Activated naive CD8-positive, alpha-beta T cell (primary cell): ENCODE data around the gene NRDE2.

Experiments used
- H3K27ac Mint-ChIP-seq: one replicate; pipeline ENCODE4 v1.8.0; 2021; ENCODE audit warnings: mixed read lengths
- H3K27me3 Mint-ChIP-seq: one replicate; pipeline ENCODE4 v1.8.0; 2021; ENCODE audit warnings: mixed read lengths
- H3K36me3 Mint-ChIP-seq: one replicate; pipeline ENCODE4 v1.8.0; 2021; ENCODE audit warnings: mixed read lengths
- H3K4me1 Mint-ChIP-seq: one replicate; pipeline ENCODE4 v1.8.0; 2021; ENCODE audit warnings: low read depth, mixed read lengths
- H3K4me3 Mint-ChIP-seq: one replicate; pipeline ENCODE4 v1.8.0; 2021; ENCODE audit warnings: mild to moderate bottlenecking, mixed read lengths
- H3K9me3 Mint-ChIP-seq: one replicate; pipeline ENCODE4 v1.8.0; 2021; ENCODE audit warnings: low read depth, mixed read lengths

NRDE2 gene, protein sequence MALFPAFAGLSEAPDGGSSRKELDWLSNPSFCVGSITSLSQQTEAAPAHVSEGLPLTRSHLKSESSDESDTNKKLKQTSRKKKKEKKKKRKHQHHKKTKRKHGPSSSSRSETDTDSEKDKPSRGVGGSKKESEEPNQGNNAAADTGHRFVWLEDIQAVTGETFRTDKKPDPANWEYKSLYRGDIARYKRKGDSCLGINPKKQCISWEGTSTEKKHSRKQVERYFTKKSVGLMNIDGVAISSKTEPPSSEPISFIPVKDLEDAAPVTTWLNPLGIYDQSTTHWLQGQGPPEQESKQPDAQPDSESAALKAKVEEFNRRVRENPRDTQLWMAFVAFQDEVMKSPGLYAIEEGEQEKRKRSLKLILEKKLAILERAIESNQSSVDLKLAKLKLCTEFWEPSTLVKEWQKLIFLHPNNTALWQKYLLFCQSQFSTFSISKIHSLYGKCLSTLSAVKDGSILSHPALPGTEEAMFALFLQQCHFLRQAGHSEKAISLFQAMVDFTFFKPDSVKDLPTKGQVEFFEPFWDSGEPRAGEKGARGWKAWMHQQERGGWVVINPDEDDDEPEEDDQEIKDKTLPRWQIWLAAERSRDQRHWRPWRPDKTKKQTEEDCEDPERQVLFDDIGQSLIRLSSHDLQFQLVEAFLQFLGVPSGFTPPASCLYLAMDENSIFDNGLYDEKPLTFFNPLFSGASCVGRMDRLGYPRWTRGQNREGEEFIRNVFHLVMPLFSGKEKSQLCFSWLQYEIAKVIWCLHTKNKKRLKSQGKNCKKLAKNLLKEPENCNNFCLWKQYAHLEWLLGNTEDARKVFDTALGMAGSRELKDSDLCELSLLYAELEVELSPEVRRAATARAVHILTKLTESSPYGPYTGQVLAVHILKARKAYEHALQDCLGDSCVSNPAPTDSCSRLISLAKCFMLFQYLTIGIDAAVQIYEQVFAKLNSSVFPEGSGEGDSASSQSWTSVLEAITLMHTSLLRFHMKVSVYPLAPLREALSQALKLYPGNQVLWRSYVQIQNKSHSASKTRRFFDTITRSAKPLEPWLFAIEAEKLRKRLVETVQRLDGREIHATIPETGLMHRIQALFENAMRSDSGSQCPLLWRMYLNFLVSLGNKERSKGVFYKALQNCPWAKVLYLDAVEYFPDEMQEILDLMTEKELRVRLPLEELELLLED

DNA sequence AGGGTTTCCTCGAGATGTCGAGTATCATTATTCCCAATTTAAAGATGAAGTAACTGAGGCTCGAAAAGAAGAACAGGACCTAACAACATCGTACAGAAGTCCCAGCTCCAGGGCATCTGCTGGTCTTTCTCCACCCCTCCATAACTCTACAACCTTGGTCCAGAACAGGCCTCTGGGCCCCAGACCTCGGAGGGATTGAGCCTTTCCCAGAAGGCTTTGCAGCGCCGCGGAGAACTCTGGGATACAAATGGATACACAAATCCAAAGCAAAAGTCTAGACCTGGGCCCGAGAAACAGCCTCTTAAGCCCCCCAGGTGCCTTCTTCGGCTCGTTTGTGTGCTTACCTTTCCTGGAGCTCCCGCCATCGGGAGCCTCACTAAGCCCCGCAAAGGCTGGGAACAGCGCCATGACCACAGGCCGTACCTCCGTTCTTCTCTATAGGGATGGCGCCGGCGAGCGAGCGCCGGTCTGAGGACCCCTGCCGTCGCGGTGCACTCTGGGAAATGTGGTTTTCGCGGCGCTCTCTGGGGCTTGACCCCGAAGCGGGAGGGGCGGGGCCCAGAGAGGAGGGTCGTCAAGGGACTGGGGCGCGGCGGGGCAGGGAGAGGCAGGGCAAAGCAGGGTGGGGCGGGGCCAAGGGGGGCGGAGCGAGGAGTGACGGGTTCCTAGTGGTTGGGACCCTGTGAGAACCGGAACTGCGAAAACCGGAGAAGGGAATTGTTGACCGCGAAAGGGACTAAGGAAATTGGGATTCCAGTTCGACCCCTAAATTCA, at the start of gene NRDE2:
TSS of gene NRDE2 (minus strand) at position 445 of the 774 bp plus-strand sequence. CDS start at position 408, 37 bp downstream.
- Mint-ChIP-seq H3K4me1 (peaks cover 33% of the 10 kb centered on the region), H3K4me3 (peak within 1 kb of the TSS; percentile 95), H3K27me3 (peaks cover 3% of the 10 kb centered on the region), H3K9me3 (no peaks in the 10 kb centered on the region), H3K27ac (peak within 1 kb of the TSS; percentile 93), H3K36me3 (peaks cover 2% of the 10 kb centered on the region)

DNA sequence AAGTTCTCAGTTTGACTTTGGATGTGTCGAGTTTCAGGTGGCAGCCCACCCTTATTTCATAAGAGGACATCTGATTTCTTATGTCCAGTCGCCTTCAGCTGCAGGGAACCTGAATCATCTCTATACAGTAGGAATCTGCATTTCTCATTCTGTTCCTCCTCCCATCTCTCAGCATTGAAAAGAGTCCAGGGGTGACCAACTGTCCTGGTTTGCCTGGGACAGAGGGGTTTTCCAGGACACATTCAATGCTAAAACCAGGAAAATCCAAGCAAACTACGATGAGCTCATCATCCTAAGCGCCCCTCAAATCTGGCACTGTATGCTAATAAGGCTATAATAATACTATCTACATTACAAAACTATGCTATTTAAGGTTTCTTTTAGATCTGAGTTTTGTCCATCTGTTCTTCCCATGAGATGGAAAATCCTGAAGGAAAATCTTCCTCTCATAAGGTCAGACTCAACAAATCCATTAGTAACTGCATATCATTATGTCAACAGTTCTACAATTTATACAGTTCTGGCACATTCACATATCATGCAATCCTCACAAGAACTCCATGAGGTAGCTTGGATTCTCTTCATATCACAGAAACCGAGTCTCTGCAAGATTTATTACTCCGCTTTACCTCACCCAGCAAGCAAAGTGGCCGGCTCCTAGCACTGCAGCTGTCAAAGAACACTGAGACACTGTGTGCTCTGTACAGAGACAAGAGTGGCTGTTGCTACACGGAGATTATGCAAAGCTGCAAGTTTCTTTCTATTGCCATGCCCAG, 49.5 kb upstream of the NRDE2 start:
- Mint-ChIP-seq H3K4me3 (no peak overlapping the region), H3K27ac (no peak overlapping the region)

DNA sequence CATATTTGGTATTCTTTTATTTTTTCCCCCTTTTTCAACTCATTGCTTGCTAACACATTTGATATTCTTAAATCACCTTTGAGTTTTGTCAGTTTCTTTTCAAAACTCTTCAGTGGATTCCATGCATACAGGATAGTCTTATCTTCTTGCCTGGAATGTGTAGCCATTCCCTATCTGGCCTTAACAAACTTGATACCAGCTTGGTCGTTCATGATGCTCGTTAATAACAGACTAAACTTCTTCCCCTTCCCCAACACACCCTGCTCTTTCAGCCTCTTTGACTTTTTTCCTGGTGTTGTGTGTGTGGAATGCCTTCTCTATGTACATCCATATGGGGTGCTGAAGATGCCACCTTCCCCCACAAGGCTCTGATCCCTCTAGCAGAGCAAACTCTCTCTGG, 47.4 kb upstream of the NRDE2 start:
- H3K4me3 Mint-ChIP-seq: no peak overlapping the region
- peak overlapping the region; percentile 46 for H3K27ac Mint-ChIP-seq
- H3K27me3 Mint-ChIP-seq: no peaks in the 10 kb centered on the region
- H3K36me3 Mint-ChIP-seq: no peaks in the 10 kb centered on the region
- no peaks in the 10 kb centered on the region for H3K9me3 Mint-ChIP-seq
- H3K4me1 Mint-ChIP-seq: peaks cover 11% of the 10 kb centered on the region

More for the DNA sequence above, 49.5 kb upstream of the NRDE2 start:
- Mint-ChIP-seq H3K9me3 (no peaks in the 10 kb centered on the region), H3K36me3 (no peaks in the 10 kb centered on the region), H3K4me1 (peaks cover 27% of the 10 kb centered on the region), H3K27me3 (no peaks in the 10 kb centered on the region)

DNA sequence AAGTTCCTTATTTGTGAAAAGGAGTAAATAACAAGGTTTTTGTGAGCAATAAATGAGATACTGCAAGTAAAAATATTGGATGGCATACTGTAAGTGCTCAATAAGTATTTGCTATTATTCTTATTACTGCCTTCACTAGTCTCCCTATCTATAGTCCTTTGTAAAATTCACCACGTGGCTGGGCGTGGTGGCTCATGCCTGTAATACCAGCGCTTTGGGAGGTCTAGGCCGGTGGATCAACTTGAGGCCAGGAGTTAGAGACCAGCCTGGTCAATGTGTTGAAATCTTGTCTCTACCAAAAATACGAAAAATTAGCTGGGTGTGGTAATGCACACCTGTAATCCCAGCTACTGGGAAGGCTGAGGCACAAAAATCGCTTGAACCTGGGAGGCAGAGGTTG, 46.5 kb upstream of the NRDE2 start:
- no peaks in the 10 kb centered on the region for H3K9me3 Mint-ChIP-seq
- H3K27me3 Mint-ChIP-seq: no peaks in the 10 kb centered on the region
- H3K36me3 Mint-ChIP-seq: no peaks in the 10 kb centered on the region
- H3K4me1 Mint-ChIP-seq: peaks cover 7% of the 10 kb centered on the region
- H3K4me3 Mint-ChIP-seq: no peak overlapping the region
- no peak overlapping the region for H3K27ac Mint-ChIP-seq

DNA sequence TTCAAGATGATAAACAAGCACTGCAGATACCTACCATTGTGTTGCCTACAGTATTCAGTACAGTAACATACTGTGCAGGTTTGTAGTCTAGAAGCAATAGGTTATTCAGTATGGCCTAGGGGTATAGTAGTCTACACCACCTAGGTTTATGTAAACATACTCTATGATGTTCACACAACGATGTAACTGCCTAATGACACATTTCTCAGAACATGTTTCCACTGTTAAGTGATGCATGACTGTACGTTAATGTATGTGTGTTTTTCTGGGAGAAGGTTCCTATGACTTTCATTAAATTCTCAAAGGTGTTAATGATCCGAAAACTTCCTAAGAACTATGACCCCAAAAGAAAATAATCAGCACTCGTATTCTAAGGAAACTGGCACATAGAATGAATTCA, 44.2 kb upstream of the NRDE2 start:
- H3K27me3 Mint-ChIP-seq: no peaks in the 10 kb centered on the region
- peaks cover 7% of the 10 kb centered on the region for H3K4me1 Mint-ChIP-seq
- no peak overlapping the region for H3K4me3 Mint-ChIP-seq
- H3K27ac Mint-ChIP-seq: no peak overlapping the region
- H3K36me3 Mint-ChIP-seq: no peaks in the 10 kb centered on the region
- no peaks in the 10 kb centered on the region for H3K9me3 Mint-ChIP-seq

DNA sequence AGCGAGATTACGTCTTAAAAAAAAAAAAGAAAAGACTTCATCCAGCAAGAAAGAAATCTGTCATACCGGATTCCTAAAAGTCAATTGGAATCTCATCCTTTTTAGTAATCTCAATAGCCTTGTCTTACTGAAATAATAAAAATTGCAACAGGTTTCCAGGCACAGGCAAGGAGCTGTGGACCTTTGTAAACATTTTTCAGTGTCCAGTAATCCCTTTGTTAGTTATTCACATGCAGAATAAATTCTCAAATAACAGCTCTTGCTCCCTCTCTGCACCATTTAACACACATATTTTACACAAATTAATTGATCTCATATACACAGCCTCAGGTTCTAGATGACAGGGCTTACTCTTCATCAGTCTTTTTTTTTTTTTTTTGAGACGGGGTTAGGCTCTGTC, 43.1 kb upstream of the NRDE2 start:
- no peaks in the 10 kb centered on the region for H3K9me3 Mint-ChIP-seq
- no peak overlapping the region for H3K4me3 Mint-ChIP-seq
- H3K27me3 Mint-ChIP-seq: no peaks in the 10 kb centered on the region
- peaks cover 4% of the 10 kb centered on the region for H3K4me1 Mint-ChIP-seq
- no peaks in the 10 kb centered on the region for H3K36me3 Mint-ChIP-seq
- no peak overlapping the region for H3K27ac Mint-ChIP-seq

DNA sequence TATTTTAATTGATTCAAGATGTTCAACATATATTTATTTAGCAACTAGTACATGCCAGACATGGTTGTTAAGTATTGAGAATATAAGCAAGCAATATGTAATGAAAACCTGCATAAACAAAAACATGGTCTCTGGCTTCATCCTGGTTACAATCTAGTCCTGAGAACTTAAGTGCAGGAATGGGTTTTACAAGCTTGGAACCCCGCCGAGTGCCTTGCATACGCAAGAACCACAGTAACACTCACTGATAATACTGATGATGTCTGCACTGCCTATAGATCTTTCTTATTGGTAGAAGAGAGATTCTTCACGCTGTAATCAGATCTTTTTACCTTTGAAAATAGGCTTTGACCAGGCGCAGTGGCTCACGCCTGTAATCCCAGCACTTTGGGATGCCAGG, 42.1 kb upstream of the NRDE2 start:
- no peak overlapping the region for H3K4me3 Mint-ChIP-seq
- no peaks in the 10 kb centered on the region for H3K36me3 Mint-ChIP-seq
- peaks cover 2% of the 10 kb centered on the region for H3K4me1 Mint-ChIP-seq
- H3K27ac Mint-ChIP-seq: no peak overlapping the region
- no peaks in the 10 kb centered on the region for H3K27me3 Mint-ChIP-seq
- H3K9me3 Mint-ChIP-seq: no peaks in the 10 kb centered on the region

DNA sequence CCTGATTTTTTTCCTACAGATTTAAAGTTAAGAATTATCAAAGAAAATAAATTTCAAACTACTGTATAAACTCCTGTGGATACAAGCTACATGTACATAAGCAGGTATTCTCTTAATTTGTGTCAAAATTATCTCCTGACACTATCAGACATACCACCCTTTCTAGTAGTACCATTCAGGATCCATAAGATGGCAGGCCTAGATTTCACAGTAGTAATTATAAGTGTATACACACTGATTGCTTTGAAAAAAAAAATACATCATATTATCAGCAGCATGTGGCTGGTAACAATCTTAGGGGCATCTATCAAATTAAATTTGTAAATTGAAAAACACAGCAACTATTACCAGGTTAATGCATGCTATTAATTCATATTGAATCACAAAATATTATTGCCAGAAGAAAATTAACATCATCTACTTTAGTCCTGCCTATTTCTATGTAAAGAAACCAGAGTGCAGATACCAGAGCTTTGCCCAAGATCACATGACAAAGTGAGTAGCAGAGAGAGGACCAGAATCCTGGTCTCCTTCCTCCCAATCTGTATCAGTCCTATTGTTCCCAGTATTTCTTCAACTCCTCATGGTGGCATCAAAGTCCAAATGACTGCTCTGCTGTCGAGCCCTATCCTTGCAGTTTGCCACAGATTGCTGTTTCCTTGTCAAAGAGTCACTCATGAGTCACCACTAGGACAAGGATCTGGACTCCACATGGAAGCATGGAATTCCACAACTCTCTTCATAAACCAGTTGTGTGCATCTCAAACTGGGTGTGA, 37.4 kb upstream of the NRDE2 start:
- no peaks in the 10 kb centered on the region for H3K9me3 Mint-ChIP-seq
- peaks cover 2% of the 10 kb centered on the region for H3K4me1 Mint-ChIP-seq
- H3K36me3 Mint-ChIP-seq: no peaks in the 10 kb centered on the region
- no peaks in the 10 kb centered on the region for H3K27me3 Mint-ChIP-seq
- no peak overlapping the region for H3K27ac Mint-ChIP-seq
- no peak overlapping the region for H3K4me3 Mint-ChIP-seq

DNA sequence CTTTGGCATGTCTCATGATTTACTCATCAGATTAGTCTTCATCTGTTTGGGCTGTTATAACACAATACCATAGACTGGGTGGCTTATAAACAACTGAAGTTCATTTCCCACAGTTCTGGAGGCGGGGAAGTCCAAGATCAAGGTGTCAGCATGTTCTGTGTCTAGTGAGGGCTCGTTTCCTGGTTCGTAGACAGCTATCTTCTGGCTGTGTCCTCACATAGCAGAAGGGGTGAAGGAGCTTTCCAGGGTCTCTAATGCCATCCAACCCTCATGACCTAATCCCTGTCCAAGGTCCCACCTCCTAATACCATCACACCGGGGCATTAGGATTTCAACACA, 30.8 kb upstream of the NRDE2 start:
- Mint-ChIP-seq H3K36me3 (no peaks in the 10 kb centered on the region), H3K9me3 (no peaks in the 10 kb centered on the region), H3K4me3 (no peak overlapping the region), H3K27ac (no peak overlapping the region), H3K4me1 (no peaks in the 10 kb centered on the region), H3K27me3 (peaks cover 3% of the 10 kb centered on the region)

DNA sequence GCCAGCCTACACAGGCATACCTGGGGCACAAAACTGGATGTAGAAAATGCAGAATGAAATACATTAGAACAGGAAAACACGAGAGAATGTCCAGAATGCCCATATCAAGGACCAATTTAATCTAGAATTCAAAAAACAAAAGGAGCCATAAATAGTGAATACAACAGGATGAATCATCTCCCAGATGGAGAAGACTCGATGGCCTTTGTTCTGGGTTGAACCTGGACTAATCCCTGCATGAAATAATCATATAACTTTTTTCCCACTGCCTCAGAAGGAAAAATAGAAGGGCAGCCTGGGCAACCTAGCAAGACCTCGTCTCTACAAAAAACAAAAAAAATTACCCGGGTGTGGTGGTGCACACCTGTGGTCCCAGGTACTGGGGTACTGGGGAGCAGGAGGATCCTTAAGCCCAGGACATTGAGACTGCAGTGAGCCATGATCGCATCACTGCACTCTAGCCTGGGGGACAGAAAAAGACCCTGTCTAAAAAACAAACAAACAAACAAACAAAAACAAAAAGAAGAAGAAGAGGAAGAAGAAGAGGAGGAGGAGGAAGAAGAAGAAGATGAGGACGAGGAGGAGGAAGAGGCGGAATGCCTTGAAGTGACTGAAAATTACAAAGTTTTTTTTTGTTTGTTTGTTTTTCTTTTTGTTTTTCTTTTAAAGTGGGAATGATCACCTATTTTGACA, 30.3 kb upstream of the NRDE2 start:
- Mint-ChIP-seq H3K4me1 (no peaks in the 10 kb centered on the region), H3K9me3 (no peaks in the 10 kb centered on the region), H3K27me3 (peaks cover 5% of the 10 kb centered on the region), H3K36me3 (no peaks in the 10 kb centered on the region), H3K4me3 (no peak overlapping the region), H3K27ac (no peak overlapping the region)

DNA sequence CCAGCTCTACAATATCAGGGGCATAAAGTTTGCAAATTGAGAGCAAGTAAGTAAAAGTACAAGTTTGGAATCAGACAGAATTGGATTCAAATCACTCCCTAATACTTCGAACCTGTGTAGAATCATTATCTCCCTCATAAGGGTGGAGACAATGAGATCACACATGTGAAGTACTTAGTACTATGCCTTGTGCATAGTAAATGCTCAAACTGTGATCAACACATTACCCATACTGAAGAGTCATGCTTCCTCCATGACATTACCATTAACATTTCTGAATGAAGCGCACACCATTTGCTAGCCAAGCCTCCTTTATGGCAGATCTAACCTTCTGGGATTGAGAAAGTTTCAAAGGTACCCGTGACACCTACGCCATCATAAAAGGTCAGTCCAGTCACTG, 26.6 kb upstream of the NRDE2 start:
- no peak overlapping the region for H3K27ac Mint-ChIP-seq
- H3K27me3 Mint-ChIP-seq: peaks cover 8% of the 10 kb centered on the region
- no peaks in the 10 kb centered on the region for H3K9me3 Mint-ChIP-seq
- no peak overlapping the region for H3K4me3 Mint-ChIP-seq
- H3K4me1 Mint-ChIP-seq: no peaks in the 10 kb centered on the region
- no peaks in the 10 kb centered on the region for H3K36me3 Mint-ChIP-seq

DNA sequence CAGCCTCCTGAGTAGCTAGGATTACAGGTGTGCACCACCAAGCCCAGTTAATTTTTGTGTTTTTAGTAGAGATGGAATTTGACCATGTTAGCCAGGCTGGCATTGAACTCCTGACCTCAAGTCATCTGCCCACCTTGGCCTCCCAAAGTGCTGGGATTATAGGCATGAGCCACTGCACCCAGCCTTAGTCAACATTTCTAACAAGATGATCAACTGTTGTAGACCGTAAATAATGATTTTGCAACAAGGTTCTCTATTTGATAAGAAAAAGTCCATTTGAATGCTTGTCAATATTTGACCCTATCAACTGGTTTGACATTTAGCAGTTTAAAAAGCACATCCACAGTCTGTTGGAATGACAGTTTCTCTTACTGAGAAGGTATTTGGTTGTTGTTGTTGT, 25.2 kb upstream of the NRDE2 start:
- Mint-ChIP-seq H3K4me1 (no peaks in the 10 kb centered on the region), H3K36me3 (no peaks in the 10 kb centered on the region), H3K27me3 (peaks cover 7% of the 10 kb centered on the region), H3K4me3 (no peak overlapping the region), H3K27ac (no peak overlapping the region), H3K9me3 (no peaks in the 10 kb centered on the region)
